CMK (cell line): ENCODE measurements around the gene SIT1.

Experiments used
- DNase-seq: peaks from one replicate; pipeline ENCODE4 v3.0.0-alpha.2; 2010; ENCODE audit warnings: low read depth

Gene SIT1, protein sequence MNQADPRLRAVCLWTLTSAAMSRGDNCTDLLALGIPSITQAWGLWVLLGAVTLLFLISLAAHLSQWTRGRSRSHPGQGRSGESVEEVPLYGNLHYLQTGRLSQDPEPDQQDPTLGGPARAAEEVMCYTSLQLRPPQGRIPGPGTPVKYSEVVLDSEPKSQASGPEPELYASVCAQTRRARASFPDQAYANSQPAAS

DNA sequence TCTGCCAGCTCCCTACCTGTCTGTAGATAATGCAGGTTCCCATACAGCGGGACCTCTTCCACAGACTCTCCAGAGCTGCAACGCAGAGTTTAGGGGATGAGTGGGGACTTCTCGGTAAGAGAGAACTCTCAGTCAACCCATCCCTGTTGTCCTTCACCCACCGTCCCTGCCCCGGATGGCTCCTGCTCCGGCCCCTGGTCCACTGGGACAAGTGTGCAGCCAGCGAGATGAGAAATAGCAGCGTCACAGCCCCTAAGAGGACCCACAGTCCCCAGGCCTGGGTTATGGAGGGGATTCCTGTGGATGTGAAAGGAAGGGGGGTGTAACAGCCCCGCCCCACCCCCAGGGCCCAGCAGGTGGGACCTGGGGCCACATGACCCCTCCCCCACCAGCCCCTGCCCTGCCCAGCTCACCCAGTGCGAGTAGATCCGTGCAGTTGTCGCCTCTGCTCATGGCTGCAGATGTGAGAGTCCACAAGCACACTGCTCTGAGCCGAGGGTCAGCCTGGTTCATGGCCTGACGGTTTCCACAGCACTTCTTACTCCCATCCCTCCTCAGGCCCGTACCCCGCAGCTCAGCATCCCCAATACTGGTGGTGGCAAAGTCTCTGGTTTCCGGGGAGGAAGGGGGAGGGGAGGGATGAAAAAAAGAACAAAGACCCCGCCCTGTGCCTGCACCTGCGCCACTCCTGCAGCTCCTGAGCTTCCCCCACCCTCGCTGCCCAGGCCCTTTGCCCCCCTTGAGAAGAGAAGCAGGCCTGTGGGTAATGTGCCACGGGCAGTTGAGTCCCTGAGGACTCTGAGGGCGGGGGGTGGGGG, at the start of gene SIT1:
Gene SIT1 (minus strand): TSS at position 591 of the 818 bp plus-strand sequence. CDS start 78 bp downstream, at position 513.
- no peak for DNase-seq

DNA sequence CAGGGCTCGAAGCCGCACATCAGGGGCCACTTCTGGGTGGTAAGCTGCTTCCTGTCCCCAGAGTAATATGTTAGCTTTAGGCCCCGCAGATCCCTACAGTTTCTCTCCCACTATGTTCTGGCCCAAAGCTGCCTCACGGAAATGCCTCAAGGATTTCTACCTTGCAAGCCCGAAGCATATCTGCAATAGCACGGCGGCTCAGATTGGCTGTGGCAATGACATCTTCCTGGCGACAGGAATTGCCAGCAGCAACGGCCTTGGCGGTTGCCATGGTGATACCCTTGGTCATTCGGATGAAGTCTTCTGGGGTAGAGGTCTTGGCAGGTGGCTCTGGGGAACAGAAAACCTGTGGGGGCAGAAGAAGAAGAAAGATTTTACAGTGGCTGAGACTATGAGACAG, 49.3 kb upstream of the SIT1 start:
- no peak for DNase-seq

DNA sequence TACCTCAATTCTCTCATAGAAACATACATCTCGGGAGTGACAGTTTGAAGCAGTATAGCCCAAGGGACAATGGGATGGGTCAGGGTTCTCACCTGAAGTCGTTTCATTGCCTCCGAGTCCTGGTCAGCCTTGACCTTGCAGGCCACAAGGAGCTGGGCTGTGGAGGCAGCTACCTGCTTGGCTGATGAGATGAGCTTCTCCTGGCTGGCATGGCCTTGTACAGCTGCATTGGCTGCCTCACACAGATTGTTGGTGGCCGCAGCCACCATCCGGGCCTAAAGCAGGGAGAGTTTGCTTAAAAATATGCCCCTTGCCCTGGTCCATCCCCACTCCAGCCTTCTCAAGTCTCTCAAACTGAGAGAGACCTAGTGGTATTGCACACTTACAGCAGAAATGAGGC, 47.5 kb upstream of the SIT1 start:
- no peak for DNase-seq

DNA sequence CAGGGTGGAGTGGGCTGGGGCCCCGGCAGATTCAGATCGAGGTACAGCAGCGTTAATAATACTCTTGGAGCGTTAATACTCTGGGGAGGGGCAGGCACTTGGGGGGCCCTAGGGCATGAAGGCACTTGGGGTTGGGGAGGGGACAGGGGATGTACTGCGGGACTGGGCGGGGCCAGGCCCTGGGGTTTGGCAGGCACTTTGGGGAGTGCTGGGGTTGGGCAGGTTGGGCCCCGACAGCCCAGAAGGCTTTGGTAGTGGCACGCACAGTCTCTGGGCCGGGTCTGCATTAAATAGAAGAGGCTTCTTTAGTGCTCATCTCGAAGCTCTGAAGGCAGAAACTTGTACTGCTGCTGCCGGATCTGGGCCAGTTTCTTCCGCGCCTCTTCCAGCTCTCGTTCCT, 46.8 kb upstream of the SIT1 start:
- DNase-seq: no peak

DNA sequence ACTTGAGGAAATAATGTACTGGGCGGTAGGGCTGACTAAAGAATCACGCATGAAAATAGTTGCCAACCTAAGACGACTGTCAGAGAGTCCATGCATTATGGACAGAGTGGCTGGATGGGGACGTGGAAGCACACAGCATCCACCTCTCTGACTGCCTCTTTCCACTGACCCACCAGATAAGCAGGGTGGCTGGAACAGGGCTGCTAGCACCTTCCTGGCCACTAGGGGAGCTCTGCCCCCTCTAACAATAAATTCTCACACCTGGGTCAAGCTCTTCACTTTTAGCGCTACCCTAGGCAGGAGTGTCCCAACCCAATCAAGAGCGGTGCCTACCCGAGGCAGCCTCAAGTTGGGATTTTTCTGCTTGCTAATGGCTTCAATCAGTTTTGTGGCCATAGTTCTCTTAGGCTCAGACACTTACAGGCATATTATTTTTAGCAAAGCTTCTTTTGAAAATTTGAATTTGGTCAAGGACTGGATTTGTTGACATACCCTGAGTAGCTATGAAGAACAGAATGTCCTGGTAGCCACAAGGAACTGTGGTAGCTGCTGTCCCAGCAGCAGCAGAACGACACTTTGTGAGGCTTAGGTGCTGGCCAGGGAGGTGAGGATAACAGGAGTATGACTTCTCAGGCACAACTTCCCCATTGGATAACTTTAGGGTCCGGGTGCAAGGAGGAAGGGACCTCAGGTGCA, 45.9 kb upstream of the SIT1 start:
- DNase-seq: peak; percentile 31

DNA sequence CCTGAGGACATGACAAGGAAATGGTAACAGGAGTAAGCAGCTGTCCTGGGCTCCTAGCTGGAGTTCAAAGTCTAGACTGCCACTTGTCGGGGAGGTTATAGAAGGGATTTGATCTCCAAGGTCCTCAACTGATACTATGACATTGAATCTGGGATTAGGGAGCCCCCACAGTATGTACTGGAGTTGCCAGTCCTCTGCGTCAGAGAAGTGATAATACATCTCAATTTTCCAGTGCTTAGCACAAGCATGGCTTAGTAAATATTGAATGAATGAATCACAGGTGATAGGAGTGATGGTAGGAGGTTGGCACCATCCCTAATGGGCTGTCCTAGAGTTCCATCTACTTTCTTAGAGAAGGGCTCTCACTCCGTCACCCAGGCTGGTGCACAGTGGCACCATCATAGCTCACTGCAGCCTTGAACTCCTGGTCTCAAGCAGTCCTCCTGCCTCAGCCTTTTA, 45.2 kb upstream of the SIT1 start:
- no peak for DNase-seq

DNA sequence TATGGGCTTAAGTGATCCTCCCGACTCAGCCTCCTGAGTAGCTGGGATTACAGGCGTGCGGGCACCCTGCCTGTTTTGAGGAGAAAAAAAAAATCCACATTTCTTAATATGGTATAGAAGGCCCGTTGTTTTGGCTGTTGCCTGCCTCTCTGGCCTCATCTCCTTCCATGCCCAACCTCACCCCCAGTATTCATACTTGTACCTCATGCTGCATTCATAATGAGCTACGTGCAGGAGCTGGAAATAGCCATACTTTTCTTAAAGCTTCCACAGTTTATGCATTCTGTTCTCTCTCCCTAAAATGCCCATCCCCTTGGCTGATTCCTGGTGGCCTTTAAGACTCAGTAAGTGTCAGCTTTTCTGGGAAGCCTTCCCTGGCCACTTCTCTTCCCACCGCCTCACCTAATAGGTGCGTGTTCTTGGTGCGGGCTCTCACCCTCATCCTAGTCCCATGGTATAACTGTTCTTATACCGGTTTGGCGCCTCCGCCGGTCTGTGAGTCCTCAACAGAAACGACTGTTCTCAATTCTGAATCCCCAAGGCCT, 41.1 kb upstream of the SIT1 start:
- DNase-seq: no peak

DNA sequence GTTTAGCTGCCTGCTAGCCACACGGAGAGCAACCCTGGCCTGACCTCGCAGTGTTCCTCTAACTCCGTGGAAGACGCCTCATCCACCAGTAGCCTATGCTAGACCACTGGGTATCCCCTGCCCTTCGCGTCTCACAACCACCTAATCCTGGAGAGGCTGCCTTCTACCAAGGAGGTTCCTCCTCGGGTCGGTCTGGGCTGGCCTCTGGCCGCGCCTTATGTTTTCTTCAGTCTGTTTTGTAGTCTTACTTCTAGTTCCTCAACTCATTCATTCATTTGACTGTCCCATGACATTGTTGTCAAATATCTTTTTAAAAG, 40.6 kb upstream of the SIT1 start:
- DNase-seq: no peak

DNA sequence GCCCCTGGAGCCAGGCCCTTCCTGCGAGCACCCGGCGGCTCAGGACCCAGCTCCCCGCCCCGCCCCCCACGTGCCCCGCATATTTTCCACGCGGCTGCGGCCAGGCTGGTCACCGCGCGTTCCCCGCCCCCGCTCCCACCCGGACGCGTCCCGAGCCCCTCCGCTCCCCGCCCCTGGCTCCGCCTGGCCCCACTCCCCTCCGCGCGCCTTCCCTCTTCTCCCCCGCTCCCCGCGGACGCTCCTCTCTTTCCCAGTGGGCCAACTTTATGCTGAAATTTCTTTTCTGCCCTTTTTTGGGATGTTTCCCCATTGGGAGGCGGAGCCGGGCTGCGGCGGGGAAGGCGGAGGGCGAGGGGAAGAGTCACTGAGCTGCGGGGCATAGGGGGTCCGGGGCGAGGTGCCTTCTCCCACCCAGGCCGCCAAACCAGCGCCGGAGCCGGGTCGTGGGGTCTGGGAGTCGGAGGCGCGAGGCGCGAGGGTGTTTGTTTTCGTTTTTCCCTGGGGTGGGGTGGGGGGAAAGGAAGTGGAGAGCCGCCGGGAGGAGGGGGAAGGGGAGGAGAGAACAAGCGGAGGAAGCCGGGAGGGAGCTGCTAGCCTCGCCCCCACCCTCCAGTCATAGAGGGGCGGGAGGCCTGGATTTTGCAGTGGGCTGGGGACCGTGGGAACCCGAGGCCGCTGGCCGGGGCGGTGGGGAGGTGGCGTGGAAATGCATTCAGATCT, 40.0 kb upstream of the SIT1 start:
- DNase-seq: peak; percentile 52

DNA sequence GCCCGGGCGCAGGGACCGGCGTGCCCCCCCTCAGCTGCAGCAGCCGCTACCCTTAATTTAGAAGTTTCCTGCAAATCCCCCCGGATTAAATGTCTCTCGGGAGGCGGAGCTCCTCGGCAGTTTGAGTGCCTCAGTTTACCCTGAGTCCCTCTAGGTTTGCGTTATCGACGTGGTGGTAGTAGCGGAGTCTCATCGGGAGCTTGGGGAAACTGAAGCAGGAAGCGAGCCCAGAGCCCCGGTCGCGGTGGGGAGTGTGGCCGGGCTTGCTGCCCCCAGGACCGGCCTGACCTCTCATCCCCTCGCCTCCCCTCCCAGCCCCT, 39.5 kb upstream of the SIT1 start:
- DNase-seq: no peak

DNA sequence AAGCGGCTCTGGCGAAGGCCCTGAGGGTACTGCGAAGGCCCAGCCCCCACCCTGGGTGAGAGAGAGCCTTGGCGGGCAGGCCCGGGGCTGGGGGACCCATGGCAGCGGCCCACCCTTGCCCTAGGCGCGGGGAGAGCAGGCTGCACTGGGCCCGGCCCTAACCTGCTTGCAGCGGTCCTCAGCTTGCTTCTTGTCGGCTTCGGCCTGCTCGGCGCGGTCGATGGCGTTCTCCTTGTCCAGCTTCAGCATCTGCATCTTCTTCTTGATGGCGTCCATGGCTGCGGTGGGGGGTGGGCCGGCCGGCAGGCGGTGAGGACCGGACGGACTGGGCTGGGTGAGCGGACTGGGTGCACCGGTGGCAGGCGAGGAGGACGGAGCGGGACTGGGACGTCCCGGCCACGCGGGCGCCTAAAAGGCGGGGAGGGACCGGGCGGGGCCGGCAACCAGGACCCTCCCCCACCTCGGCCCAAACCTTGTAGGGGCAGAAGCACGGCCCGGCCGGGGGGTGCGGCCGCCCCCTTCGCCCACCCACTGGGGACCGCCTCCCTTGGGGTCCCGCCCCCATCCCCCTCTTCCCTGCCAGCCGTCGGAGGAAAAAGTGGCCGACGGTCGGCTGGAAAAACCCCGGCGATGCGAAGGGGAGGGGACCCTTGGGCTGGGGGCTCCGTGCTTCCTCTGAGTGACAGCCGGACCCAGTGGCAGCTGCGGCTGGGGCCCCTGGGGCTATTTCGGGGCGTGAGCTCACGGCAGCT, 39.0 kb upstream of the SIT1 start, which contains the start of gene TPM2:
Gene TPM2 (minus strand): TSS at position 384 of the 752 bp plus-strand sequence. CDS start 108 bp downstream, at position 276.
- no peak for DNase-seq

DNA sequence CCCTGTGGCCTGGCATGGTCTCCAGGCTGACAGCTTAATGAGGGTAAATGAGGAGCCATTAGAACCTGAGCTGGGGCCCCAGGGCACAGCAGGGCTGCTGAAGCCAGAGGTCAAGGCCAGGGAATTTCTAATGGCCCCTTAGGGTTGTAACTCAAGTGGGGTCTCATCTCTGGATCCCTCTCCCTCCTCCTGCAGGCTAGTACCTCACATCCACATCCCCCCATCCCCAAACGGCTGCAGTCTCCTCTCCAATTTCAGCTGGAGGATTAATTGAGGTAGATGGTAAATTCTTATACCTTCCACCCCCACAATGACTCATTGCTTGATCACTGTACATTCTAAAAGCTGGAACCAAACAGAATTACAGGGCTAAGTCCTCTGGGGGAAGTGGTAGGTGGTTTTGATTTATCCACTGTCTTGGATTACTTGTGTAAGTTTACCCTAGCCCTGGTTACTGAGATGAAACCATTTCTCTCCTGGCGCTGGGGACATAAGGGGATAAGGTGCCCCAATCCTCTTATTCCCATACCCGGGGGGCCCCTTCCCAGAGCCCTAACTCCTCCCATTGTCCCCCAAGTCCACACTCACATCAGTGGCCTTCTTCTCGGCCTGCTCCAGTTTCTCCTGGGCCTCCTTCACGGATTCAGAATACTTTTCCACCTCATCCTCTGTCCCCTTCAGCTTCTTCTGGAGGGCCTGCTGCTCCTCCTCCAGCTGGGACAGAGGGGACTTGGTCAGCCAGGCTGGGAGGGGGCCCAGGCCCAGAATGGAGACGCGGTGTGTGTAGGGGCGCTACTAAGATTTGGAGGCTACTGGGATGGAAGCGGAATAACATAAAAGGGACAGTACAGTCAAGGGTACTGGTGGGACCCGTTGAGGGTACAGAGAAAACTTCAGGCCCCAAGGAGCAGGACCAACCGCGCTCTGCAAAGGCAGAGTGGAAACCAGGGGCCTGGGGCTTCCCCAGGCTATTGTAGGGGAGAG, 38.1 kb upstream of the SIT1 start:
- no peak for DNase-seq

DNA sequence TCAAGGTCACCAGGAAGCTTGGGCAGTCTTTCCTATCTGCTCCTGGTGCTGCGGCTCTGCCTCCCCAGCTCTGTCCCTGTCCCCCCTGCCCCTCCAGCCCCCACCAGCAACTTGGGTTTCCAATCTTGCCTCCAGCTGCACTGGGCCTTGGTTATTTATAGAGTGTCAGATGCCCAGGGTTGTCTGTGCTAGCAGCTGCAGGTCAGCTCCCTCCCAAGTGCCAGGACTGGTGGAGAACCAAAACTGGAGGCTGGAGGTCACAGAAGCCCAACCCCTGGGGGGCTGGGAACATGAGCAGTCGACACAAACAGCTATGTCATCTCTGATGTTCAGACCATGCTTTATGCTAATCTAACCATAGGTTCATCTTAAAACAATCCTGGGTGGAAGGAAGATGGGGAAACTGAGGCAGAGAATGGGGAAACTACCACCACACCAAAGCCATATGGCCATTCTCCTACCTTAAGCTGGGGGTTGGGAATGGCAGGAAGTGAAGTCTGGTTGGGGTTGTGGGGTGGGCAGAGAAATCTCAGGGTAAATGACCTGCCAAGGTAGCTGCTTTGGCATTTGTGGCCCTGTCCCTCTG, 37.3 kb upstream of the SIT1 start:
- no peak for DNase-seq

DNA sequence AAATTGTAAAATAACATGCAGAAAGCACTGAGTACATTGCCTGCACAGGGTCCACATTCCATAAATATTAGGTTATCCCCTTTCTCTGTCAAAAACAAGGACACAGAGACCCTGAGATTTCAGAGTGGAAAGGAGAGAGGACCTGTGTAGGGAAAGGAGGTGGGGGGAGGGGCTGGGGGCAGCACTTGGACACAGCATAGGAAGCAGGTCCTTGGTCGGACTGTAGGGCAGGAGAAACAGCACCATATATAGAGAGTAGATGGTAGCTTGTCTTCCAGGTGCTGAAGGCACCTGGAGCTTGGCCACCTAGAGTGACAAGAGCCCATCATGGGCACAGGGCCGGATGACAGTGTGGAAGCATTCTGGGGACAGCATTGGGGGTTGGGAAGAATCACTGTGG, 36.6 kb upstream of the SIT1 start:
- no peak for DNase-seq

DNA sequence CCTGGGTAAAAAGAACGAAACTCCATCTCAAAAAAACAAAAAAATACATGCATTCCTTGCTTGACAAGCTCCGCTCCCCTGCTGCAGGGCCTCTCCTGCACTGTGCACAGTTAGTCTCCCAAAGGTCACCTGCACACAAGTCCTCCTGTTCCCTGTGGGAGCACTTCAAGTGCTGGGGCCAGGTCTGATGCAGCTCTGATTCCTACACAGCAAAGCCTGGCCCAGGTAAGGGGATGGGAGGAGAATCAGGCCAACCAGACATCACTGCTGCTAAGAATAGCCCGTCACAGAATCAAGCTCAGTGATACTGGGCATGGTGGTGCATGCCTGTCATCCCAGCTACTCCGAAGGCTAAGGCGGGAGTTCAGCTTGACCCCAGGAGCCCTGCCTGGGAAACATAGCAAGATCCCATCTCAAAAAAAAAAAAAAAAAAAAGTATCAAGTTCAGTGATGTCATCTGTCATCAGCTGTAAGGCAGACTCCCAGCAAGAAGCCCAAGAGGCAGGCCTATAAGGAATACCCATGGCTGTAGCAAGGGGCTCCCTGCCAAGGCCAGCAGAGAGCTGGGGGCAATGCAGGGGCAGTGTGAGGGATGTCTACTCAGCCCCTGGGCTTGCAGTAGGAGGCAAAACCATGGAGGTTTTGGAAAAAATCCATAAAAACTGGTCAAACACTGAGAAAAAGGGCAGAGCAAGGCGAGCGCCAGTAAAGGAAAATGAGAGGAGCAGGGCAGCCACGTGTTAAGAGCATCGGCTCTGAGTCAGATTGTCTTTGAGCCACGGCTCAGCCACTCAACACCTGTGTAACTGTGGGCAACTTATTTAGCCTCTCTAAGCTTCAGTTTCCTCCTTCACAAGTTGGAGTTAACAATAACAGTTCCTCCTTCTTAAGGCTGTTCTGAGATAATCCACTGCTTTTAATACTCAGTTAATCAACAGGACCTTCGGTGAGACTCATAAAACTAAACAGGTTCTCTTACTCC, 35.8 kb upstream of the SIT1 start:
- DNase-seq: no peak

DNA sequence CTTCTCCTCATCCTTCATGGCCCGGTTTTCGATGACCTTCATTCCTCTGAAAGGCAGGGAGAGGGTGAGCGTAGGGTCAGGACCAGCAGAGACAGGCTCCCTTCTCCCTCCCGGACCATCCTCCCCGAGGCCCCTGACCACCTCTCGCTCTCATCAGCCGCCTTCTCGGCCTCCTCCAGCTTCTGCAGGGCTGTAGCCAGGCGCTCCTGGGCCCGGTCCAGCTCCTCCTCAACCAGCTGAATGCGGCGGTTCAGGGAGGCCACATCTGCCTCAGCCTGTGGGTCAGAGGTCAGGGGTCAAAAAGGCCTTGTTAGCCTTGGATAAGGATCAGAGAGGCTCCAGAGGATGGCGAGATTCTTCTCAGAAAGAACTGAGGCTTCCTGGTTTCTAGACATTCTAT, 34.8 kb upstream of the SIT1 start:
- DNase-seq: no peak

DNA sequence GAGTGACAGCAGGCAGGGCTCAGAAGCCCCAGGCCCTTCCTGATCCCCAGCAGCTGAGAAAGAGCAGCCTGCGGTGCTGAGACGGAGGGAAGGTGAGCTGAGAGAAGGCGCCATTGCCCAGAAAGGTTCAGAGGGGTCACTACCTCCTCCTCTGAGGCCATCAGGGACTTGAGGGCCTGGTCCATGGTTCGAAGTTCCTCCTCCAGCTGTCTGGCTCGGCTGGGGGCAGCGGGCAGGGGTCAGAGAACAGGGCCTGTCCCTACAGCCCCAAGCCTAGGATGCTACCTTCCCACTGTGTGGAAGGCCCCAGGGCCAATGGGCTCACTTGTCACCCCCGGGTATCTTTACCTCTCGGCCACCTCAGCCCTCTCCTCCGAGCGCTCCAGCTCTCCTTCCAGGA, 34.2 kb upstream of the SIT1 start:
- DNase-seq: no peak

DNA sequence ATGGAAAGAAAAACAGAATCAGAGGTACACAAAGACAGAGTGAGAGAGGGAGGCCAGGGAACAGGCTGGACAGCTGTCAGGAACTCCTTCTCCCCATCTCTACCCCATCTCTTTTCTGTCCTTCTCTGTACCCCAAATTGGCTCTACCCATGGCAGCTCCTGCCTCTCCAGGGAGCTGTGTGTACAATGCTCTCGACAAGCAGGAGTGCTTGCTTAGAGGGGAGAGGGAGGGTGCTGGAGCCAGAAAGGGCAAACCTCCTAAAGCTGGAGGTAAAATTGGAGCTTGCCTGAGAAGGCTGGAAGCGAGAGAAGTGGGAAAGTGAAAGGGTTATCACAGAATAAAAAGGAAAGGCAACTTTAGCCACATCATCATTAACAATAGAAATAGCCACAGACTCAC, 32.6 kb upstream of the SIT1 start:
- no peak for DNase-seq
